Stomach (tissue), 4 donors: ENCODE measurements around the gene ADARB2.

ENCODE experiments used
- POLR2A ChIP-seq, 4 donors: fragments of 450-650 bp; IDR thresholded peaks; one replicate each; pipeline ENCODE4 v1.6.1; 2016; ENCODE audit warnings: antibody characterized with exemption in 4 of 4, control low read depth in 2 of 4, mild to moderate bottlenecking in 1 of 4, moderate library complexity in 1 of 4
- POLR2AphosphoS5 ChIP-seq, 3 donors: sonication (generic); formaldehyde crosslinking; IDR thresholded peaks; one replicate each; pipeline ENCODE4 v1.6.1; 2016; ENCODE audit warnings: antibody characterized with exemption in 3 of 3
- TF ChIP-seq, protein P1 (sequence below), 7 experiments: fragments of 450-650 bp in 4 of 7; fragments of 200-600 bp in 3 of 7; sonication (generic) in 3 of 7; IDR thresholded peaks; one replicate each; pipeline ENCODE4 v1.5.1; 2016 to 2019; ENCODE audit warnings: antibody characterized with exemption in 7 of 7, control low read depth in 2 of 7, mild to moderate bottlenecking in 1 of 7

DNA sequence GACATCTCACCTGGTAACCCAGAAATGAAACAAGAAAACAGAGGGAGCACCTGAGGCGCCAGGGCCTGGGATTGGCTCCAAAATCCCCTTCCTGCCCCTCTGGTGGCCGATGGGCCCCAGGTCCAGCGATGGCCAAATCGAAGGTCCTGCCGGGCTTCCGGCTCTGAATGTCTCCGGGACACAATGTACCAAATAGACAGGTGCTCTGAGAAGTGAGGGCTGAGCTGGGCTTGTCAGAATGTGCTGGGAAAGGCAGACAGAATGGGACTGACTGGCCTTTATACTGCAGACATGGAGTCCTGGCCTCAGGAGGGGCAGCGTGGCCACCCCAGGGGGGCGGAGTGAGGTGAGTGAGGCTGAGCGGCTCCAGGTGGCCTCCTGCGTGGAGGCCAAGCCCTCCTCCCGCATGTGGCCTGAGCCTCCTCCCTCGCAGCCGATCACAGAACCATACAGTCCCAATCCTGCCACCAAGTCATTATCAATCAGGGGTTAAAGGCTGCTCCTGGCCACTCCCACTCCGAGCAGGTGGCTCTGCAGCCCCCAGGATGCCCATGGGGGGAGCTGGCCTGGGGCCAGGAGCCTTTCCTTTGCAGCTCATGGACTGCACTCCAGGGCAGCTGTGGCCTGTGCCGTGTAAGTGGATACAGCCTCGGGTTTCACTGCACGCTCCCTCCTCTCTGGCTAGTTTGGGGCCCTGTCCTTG is 185.5 kb downstream of the ADARB2 start:
- TF ChIP-seq, protein P1, sequence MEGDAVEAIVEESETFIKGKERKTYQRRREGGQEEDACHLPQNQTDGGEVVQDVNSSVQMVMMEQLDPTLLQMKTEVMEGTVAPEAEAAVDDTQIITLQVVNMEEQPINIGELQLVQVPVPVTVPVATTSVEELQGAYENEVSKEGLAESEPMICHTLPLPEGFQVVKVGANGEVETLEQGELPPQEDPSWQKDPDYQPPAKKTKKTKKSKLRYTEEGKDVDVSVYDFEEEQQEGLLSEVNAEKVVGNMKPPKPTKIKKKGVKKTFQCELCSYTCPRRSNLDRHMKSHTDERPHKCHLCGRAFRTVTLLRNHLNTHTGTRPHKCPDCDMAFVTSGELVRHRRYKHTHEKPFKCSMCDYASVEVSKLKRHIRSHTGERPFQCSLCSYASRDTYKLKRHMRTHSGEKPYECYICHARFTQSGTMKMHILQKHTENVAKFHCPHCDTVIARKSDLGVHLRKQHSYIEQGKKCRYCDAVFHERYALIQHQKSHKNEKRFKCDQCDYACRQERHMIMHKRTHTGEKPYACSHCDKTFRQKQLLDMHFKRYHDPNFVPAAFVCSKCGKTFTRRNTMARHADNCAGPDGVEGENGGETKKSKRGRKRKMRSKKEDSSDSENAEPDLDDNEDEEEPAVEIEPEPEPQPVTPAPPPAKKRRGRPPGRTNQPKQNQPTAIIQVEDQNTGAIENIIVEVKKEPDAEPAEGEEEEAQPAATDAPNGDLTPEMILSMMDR (IDR thresholded peaks at IDR 0.05) = no peak
- TF ChIP-seq POLR2A (IDR thresholded peaks at IDR 0.05) (no peak), POLR2AphosphoS5 (IDR thresholded peaks at IDR 0.05) (no peak)
